Ovary (tissue), 3 donors: Measurements from ENCODE around the gene CHD5.

ENCODE experiments used
- EP300 ChIP-seq: sonication (generic); formaldehyde crosslinking; IDR thresholded peaks from one replicate; pipeline ENCODE4 v1.6.1; 2017; ENCODE audit warnings: antibody characterized with exemption
- POLR2A ChIP-seq: fragments of 450-650 bp; IDR thresholded peaks from one replicate; pipeline ENCODE4 v1.6.1; 2017; ENCODE audit warnings: antibody characterized with exemption, mild to moderate bottlenecking, moderate library complexity
- TF ChIP-seq, protein P1 (sequence below), 3 donors: fragments of 450-650 bp in 2 of 3; fragments of 200-600 bp in 1 of 3; IDR thresholded peaks; one replicate each; pipeline versions ENCODE4 v1.5.1 to v1.8.0; 2016 to 2022; ENCODE audit warnings: antibody characterized with exemption in 3 of 3, mild to moderate bottlenecking in 1 of 3
- donor health status: DM: no; HTN: no; CAD: no.

DNA sequence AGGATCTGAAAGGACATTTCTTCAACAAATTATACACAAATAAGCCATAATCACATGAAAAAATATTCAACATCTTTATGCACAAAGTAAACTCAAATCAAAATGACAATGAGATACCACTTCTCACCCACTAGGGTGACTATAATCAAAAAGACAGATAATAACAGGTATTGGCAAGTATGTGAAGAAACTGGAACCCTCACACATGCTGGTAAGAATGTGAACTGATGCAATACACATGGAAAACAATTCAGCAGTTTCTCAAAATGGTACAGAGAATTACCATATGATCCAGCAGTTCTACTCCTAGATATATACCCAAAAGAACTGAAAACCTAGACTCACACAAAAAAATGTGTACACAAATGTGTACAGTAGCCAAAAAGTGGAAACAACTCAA, 62.5 kb downstream of the CHD5 start:
- TF ChIP-seq, protein P1, sequence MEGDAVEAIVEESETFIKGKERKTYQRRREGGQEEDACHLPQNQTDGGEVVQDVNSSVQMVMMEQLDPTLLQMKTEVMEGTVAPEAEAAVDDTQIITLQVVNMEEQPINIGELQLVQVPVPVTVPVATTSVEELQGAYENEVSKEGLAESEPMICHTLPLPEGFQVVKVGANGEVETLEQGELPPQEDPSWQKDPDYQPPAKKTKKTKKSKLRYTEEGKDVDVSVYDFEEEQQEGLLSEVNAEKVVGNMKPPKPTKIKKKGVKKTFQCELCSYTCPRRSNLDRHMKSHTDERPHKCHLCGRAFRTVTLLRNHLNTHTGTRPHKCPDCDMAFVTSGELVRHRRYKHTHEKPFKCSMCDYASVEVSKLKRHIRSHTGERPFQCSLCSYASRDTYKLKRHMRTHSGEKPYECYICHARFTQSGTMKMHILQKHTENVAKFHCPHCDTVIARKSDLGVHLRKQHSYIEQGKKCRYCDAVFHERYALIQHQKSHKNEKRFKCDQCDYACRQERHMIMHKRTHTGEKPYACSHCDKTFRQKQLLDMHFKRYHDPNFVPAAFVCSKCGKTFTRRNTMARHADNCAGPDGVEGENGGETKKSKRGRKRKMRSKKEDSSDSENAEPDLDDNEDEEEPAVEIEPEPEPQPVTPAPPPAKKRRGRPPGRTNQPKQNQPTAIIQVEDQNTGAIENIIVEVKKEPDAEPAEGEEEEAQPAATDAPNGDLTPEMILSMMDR (IDR thresholded peaks at IDR 0.05), result no peak
- TF ChIP-seq POLR2A (no peak), EP300 (no peak)
